ENCODE results near the gene DNAJC7. TPM values are rescaled to one million over a fixed set of nuclear protein-coding genes. Genes with fewer than 3 reads are reported as not detected.
A peak's percentile ranks its signal among the peaks of the same experiment; 100 is the strongest.

The DNAJC7 gene
- total RNA-seq, 2 donors from 2014 or later, result 112 to 116 TPM

DNA sequence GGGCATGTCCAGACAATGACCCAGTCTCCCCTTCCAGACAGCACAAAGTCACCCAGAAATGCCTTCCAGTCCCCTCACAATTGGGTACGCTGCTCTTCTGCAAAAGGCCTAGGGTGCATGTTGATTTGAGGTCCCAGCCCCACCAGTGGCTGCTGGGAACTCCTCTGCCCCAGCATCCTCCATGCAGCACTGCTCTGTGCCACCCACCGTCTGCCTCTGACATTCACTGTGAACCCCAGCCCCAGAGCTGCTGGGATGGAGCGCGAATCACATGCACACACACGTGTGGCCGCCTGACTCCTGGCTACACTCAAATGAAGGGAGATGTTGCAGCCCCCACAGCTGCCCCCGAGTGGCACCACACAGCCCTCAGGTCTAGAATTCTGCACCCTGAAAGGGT is 34.4 kb upstream of the DNAJC7 start:
- Mint-ChIP-seq H3K36me3 (ENCODE audit: low read depth) (no peaks in the 10 kb centered on the region), H3K9me3 (no peaks in the 10 kb centered on the region), H3K27ac (no peak overlapping the region), H3K4me3 (peak overlapping the region; percentile 74), H3K27me3 (ENCODE audit: insufficient read depth) (peaks cover 28% of the 10 kb centered on the region), H3K4me1 (peaks cover 37% of the 10 kb centered on the region)
- 88 to 95% methylated on average over 6 to 7 of the region's 7 CpGs for WGBS, 2 experiments (ENCODE audit: insufficient coverage in 1 of 2, insufficient read length in 1 of 2)
- peaks cover 10% of the 10 kb centered on the region for H3K4me1 ChIP-seq (ENCODE audit: control insufficient read depth, insufficient read depth, low read length)
- DNase-seq, result no peak
- no peak for TF ChIP-seq CTCF (conservative IDR thresholded peaks at IDR 0.05)
- H3K4me3 ChIP-seq (ENCODE audit: low read length), result peak overlapping the region; percentile 81
- no peaks in the 10 kb centered on the region for H3K27me3 ChIP-seq (ENCODE audit: control insufficient read depth, insufficient read depth, low read length, poor library complexity, severe bottlenecking)
- H3K9ac ChIP-seq (ENCODE audit: extremely low read depth, low read length, poor library complexity, severe bottlenecking), result no peak overlapping the region
- no peak overlapping the region for H3K27ac ChIP-seq (ENCODE audit: low read depth, low read length)
- H3K36me3 ChIP-seq (ENCODE audit: control insufficient read depth, insufficient read depth, low read length), result no peaks in the 10 kb centered on the region
- no peaks in the 10 kb centered on the region for H3K9me3 ChIP-seq (ENCODE audit: control insufficient read depth, low read length)

- H3K9ac ChIP-seq (ENCODE audit: extremely low read depth, low read length, poor library complexity, severe bottlenecking), result no peak overlapping the region
- H3K36me3 ChIP-seq (ENCODE audit: control insufficient read depth, insufficient read depth, low read length), result no peaks in the 10 kb centered on the region
- H3K9me3 ChIP-seq (ENCODE audit: control insufficient read depth, low read length), result no peaks in the 10 kb centered on the region
- no peak for TF ChIP-seq CTCF (conservative IDR thresholded peaks at IDR 0.05)
- H3K4me1 ChIP-seq (ENCODE audit: control insufficient read depth, insufficient read depth, low read length), result peaks cover 10% of the 10 kb centered on the region
- Mint-ChIP-seq H3K27me3 (ENCODE audit: insufficient read depth) (peaks cover 28% of the 10 kb centered on the region), H3K4me3 (peak overlapping the region; percentile 74), H3K4me1 (peaks cover 37% of the 10 kb centered on the region), H3K27ac (peak overlapping the region; percentile 41), H3K36me3 (ENCODE audit: low read depth) (no peaks in the 10 kb centered on the region), H3K9me3 (no peaks in the 10 kb centered on the region)
- WGBS, 2 experiments (ENCODE audit: insufficient coverage in 1 of 2, insufficient read length in 1 of 2), result 38 to 47% methylated on average over 4 to 8 of the region's 8 CpGs
- H3K4me3 ChIP-seq (ENCODE audit: low read length), result peak overlapping the region; percentile 81
- H3K27ac ChIP-seq (ENCODE audit: low read depth, low read length), result no peak overlapping the region
- DNase-seq, result no peak
- H3K27me3 ChIP-seq (ENCODE audit: control insufficient read depth, insufficient read depth, low read length, poor library complexity, severe bottlenecking), result no peaks in the 10 kb centered on the region
Observed at GRCh38 chr17:42051013-42051400, 33.8 kb upstream of the DNAJC7 start.

DNA sequence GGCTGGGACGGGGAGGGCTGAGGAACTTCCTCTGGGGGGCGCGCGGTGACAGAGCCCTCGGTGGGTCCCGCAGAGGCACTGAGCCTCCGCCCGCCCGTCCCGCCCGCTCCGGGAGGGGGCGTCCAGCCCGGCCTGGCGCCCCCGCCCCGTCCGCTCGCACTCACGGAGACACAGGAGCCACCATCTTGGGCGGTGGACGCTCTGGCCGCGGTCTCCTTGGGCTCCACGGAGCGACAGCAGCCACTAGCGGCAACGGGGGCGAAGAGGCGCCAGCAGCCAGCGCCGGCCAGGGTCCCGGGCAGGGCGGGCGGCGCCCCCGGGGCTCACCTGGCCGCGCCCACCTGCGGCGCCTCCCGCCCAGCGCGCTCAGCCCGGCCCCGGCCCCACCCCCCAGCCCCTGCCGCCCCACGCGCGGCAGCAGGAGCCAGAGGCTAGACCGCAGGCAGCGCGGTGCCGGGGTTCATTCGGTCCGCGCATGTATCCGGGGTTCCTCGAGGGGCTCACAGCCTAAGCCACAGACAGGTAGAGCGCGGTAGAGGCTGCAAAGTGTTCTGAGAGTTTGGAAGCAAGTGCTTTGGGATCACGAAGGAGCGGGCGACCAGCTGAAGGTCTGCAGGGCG is 33.3 kb upstream of the DNAJC7 start, which contains the start of gene C17orf113:
Gene C17orf113, minus strand, starts transcription at position 209 of the 620 bp plus-strand sequence. CDS start 7,225 bp downstream, outside the sequence.
- Histone ChIP-seq H3K36me3 (ENCODE audit: control insufficient read depth, insufficient read depth, low read length) (no peaks in the 10 kb centered on the region), H3K27ac (ENCODE audit: low read depth, low read length) (no peak within 1 kb of the TSS), H3K4me3 (ENCODE audit: low read length) (peak within 1 kb of the TSS; percentile 81), H3K27me3 (ENCODE audit: control insufficient read depth, insufficient read depth, low read length, poor library complexity, severe bottlenecking) (no peaks in the 10 kb centered on the region), H3K9ac (ENCODE audit: extremely low read depth, low read length, poor library complexity, severe bottlenecking) (no peak within 1 kb of the TSS), H3K9me3 (ENCODE audit: control insufficient read depth, low read length) (no peaks in the 10 kb centered on the region), H3K4me1 (ENCODE audit: control insufficient read depth, insufficient read depth, low read length) (peaks cover 9% of the 10 kb centered on the region)
- peak; percentile 91 for DNase-seq
- peaks cover 32% of the 10 kb centered on the region for H3K4me1 Mint-ChIP-seq
- WGBS, 2 experiments (ENCODE audit: insufficient coverage in 1 of 2, insufficient read length in 1 of 2), result 1 to 27% methylated on average over 11 to 65 of the region's 65 CpGs
- TF ChIP-seq CTCF (conservative IDR thresholded peaks at IDR 0.05), result peak; percentile 62
- peak within 1 kb of the TSS; percentile 41 for H3K27ac Mint-ChIP-seq
- no peaks in the 10 kb centered on the region for H3K9me3 Mint-ChIP-seq
- H3K4me3 Mint-ChIP-seq, result peak within 1 kb of the TSS; percentile 74
- H3K27me3 Mint-ChIP-seq (ENCODE audit: insufficient read depth), result peaks cover 28% of the 10 kb centered on the region
- H3K36me3 Mint-ChIP-seq (ENCODE audit: low read depth), result no peaks in the 10 kb centered on the region

All from endodermal cell (in vitro differentiated cells).